OCI-LY1 (cell line): ENCODE results near the gene CD244.
A peak's percentile ranks its signal among the peaks of the same experiment; 100 is the strongest.

Experiments
- H2AFZ ChIP-seq: fragments of 200-600 bp; sonication (generic), shearing (Covaris generic); 2 replicates; pipeline ENCODE4 v1.6.0; 2014; ENCODE audit warnings: antibody characterized with exemption, mild to moderate bottlenecking, low read length
- H3F3A ChIP-seq: fragments of 200-600 bp; sonication (generic), shearing (Covaris generic); 2 replicates; pipeline ENCODE4 v1.6.0; 2014; ENCODE audit warnings: mild to moderate bottlenecking, antibody characterized with exemption, low read length, moderate library complexity; ENCODE audit not compliant: insufficient read depth
- H3K27ac ChIP-seq: fragments of 200-600 bp; sonication (generic); 2 replicates; pipeline ENCODE4 v1.5.1; 2014; ENCODE audit warnings: low read length, mixed run types, mild to moderate bottlenecking, low read depth; ENCODE audit not compliant: poor library complexity, severe bottlenecking
- H3K27me3 ChIP-seq: fragments of 200-600 bp; sonication (generic); 2 replicates; pipeline ENCODE4 v1.6.0; 2014; ENCODE audit warnings: antibody characterized with exemption, mild to moderate bottlenecking, low read length, moderate library complexity; ENCODE audit not compliant: insufficient read depth
- H3K36me3 ChIP-seq: fragments of 200-600 bp; sonication (generic); 2 replicates; pipeline ENCODE4 v1.6.1; 2014; ENCODE audit warnings: mild to moderate bottlenecking, antibody characterized with exemption, low read length, moderate library complexity, mixed read lengths; ENCODE audit not compliant: insufficient read depth
- H3K4me1 ChIP-seq: fragments of 200-600 bp; sonication (generic); 2 replicates; pipeline ENCODE4 v1.5.1; 2014; ENCODE audit warnings: mild to moderate bottlenecking, low read length, moderate library complexity; ENCODE audit not compliant: insufficient read depth, severe bottlenecking
- H3K4me2 ChIP-seq: fragments of 200-600 bp; sonication (generic), shearing (Covaris generic); 2 replicates; pipeline ENCODE4 v1.6.1; 2014; ENCODE audit warnings: low read length
- H3K4me3 ChIP-seq: fragments of 200-600 bp; sonication (generic); 2 replicates; pipeline ENCODE4 v1.5.1; 2014; ENCODE audit warnings: low read length, low read depth, mild to moderate bottlenecking, mixed read lengths; ENCODE audit not compliant: poor library complexity, severe bottlenecking
- H3K79me2 ChIP-seq: fragments of 200-600 bp; shearing (Covaris generic); 2 replicates; pipeline ENCODE4 v1.6.1; 2016; ENCODE audit warnings: mixed run types, low read length, mixed read lengths; ENCODE audit not compliant: insufficient read depth
- H3K9ac ChIP-seq: fragments of 200-600 bp; sonication (generic), shearing (Covaris generic); 2 replicates; pipeline ENCODE4 v1.6.1; 2014; ENCODE audit warnings: mild to moderate bottlenecking, low read length, mixed read lengths
- H3K9me2 ChIP-seq: fragments of 200-600 bp; sonication (generic), shearing (Covaris generic); 2 replicates; pipeline ENCODE4 v1.6.1; 2014; ENCODE audit warnings: low read depth, mild to moderate bottlenecking, low read length, mixed read lengths
- H3K9me3 ChIP-seq: fragments of 200-600 bp; shearing (Covaris generic); 2 replicates; pipeline ENCODE4 v1.6.1; 2014; ENCODE audit warnings: low read length, mixed read lengths
- H4K20me1 ChIP-seq: fragments of 200-600 bp; sonication (generic), shearing (Covaris generic); 2 replicates; pipeline ENCODE4 v1.6.0; 2016; ENCODE audit warnings: mild to moderate bottlenecking, low read length; ENCODE audit not compliant: insufficient read depth
- EZH2 ChIP-seq: fragments of 200-600 bp; sonication (generic), shearing (Covaris generic); IDR thresholded peaks from 2 replicates; pipeline ENCODE4 v1.8.0; 2017; ENCODE audit warnings: borderline replicate concordance, mixed run types, mild to moderate bottlenecking, antibody characterized with exemption, low read length, moderate library complexity, mixed read lengths
- TF ChIP-seq, protein P1 (sequence below): fragments of 200-600 bp; sonication (generic), shearing (Covaris generic); IDR thresholded peaks from 2 replicates; pipeline ENCODE4 v1.5.1; 2017; ENCODE audit warnings: mild to moderate bottlenecking, antibody characterized with exemption, low read length, moderate library complexity, mixed read lengths

CD244 gene

DNA sequence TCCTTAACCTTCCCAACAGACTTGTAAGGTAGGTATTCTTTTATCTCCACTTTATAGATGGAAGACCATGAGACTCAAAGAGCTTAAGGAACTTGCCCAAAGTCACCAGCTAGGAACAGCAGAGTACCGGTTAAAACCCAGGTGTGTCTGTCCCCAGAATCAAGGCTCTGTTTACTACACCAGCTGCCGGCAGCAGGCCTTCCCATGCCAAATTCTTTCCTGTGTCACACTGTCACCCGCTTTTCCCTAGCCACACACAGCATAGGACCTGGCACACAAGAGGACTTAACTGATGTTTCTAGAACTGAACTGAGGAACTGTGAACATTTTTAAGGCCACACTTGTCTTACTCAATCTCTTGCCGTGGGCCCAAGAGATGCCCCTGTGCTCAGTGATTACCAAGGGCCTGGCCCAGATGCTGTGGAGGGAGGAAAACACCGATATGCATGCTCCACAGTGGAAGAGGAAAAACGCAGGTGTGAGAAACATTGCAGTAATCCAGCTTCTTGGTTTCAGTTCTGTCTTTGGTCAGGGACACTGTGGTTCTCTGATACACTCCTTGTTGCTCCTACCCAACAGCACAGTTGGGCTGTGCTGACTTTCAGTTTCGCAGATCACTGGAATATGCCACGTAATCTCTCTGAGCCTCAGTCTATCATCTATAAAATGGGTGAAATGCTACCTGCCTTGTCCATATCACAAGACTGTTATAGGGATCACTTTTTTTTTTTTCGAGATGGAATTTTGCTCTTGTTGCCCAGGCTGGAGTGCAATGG, 80.6 kb downstream of the CD244 start:
- no peaks in the 10 kb centered on the region for H3K9me2 ChIP-seq
- H3K79me2 ChIP-seq = no peaks in the 10 kb centered on the region
- H3K4me3 ChIP-seq = peak overlapping the region; percentile 19
- H3F3A ChIP-seq = no peaks in the 10 kb centered on the region
- peak overlapping the region; percentile 5; the same call in 1 of the 2 replicates for H3K9ac ChIP-seq
- H3K4me2 ChIP-seq = peak overlapping the region; percentile 58
- H3K27ac ChIP-seq = peak overlapping the region; percentile 69
- no peaks in the 10 kb centered on the region for H3K9me3 ChIP-seq
- no peaks in the 10 kb centered on the region for H3K27me3 ChIP-seq
- H3K36me3 ChIP-seq = peaks cover 4% of the 10 kb centered on the region; the same call in 1 of the 2 replicates
- no peak for TF ChIP-seq EZH2
- TF ChIP-seq, protein P1, sequence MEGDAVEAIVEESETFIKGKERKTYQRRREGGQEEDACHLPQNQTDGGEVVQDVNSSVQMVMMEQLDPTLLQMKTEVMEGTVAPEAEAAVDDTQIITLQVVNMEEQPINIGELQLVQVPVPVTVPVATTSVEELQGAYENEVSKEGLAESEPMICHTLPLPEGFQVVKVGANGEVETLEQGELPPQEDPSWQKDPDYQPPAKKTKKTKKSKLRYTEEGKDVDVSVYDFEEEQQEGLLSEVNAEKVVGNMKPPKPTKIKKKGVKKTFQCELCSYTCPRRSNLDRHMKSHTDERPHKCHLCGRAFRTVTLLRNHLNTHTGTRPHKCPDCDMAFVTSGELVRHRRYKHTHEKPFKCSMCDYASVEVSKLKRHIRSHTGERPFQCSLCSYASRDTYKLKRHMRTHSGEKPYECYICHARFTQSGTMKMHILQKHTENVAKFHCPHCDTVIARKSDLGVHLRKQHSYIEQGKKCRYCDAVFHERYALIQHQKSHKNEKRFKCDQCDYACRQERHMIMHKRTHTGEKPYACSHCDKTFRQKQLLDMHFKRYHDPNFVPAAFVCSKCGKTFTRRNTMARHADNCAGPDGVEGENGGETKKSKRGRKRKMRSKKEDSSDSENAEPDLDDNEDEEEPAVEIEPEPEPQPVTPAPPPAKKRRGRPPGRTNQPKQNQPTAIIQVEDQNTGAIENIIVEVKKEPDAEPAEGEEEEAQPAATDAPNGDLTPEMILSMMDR = no peak
- no peak overlapping the region for H2AFZ ChIP-seq
- H4K20me1 ChIP-seq = no peaks in the 10 kb centered on the region
- H3K4me1 ChIP-seq = peaks cover 29% of the 10 kb centered on the region

DNA sequence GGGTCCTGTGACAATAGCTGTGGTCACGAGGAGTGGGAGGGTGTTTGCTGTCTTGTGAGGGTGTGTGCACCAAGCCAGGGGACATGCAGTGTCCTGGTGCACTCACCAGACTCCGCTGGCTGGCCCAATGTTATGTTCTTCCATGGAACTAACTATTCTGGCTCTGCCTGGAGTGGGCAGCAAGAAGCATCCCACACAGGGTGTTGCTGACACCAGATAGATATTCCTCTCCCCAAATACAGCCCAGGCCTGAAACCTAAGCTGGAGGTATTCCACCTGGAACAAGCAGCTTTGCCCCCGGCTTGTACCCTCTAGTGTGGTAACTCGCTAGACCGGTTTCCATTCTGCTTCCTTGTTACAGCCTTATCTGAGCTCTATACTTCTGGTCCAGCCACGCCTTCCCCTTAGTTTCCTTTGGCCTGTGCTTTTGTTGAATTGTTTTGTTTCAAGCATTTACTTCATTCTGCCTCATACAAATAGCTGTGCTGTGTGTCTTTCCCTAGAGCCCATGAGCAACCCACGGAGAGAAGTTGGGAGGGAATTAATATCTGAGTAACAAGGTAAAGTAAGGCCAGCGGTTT, 81.4 kb downstream of the CD244 start:
- Histone ChIP-seq H3K4me1 (peaks cover 29% of the 10 kb centered on the region), H3F3A (no peaks in the 10 kb centered on the region), H3K9me2 (no peaks in the 10 kb centered on the region), H3K36me3 (peaks cover 4% of the 10 kb centered on the region; the same call in 1 of the 2 replicates), H2AFZ (no peak overlapping the region), H3K9ac (no peak overlapping the region; the same call in 1 of the 2 replicates), H3K4me3 (no peak overlapping the region), H3K4me2 (peak overlapping the region; percentile 58; the same call in 1 of the 2 replicates), H3K27ac (peak overlapping the region; percentile 69), H3K27me3 (no peaks in the 10 kb centered on the region), H3K79me2 (no peaks in the 10 kb centered on the region), H4K20me1 (no peaks in the 10 kb centered on the region), H3K9me3 (no peaks in the 10 kb centered on the region)
- TF ChIP-seq, protein P1 = no peak
- TF ChIP-seq EZH2 = no peak

DNA sequence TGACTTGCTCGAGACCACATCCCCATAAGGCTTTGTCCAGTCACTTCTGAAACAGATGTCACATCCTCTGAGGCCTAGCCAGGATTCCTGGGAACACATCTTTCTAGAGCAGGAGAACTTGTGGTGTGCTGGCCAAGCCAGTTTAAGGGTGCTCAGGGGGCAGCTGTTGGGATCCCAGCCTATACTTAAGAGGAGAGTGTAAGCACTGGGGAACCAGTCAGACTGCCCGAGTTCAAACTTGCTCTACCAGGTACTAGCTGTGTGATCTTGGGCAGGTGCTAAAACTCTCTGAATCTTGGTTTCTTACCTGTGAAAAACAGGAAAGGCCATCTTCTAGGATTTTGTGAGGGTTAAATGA, 82.3 kb downstream of the CD244 start:
- Histone ChIP-seq H4K20me1 (no peaks in the 10 kb centered on the region), H3K36me3 (peaks cover 4% of the 10 kb centered on the region; the same call in 1 of the 2 replicates), H3K9ac (no peak overlapping the region), H3K79me2 (no peaks in the 10 kb centered on the region), H3K9me3 (no peaks in the 10 kb centered on the region), H3K9me2 (no peaks in the 10 kb centered on the region), H3K4me1 (peaks cover 29% of the 10 kb centered on the region), H3K27me3 (no peaks in the 10 kb centered on the region), H3K4me3 (no peak overlapping the region), H3K4me2 (no peak overlapping the region), H3F3A (no peaks in the 10 kb centered on the region), H2AFZ (no peak overlapping the region), H3K27ac (no peak overlapping the region)
- no peak for TF ChIP-seq EZH2
- TF ChIP-seq, protein P1 = no peak
